ENCODE data around the gene NPR1.
A peak's percentile ranks its signal among the peaks of the same experiment; 100 is the strongest.
"Not testable (repeated sequence)": the region's sequence is repeated elsewhere in the genome, so short reads cannot be mapped to it uniquely, and the experiment has no call there.

Gene NPR1

DNA sequence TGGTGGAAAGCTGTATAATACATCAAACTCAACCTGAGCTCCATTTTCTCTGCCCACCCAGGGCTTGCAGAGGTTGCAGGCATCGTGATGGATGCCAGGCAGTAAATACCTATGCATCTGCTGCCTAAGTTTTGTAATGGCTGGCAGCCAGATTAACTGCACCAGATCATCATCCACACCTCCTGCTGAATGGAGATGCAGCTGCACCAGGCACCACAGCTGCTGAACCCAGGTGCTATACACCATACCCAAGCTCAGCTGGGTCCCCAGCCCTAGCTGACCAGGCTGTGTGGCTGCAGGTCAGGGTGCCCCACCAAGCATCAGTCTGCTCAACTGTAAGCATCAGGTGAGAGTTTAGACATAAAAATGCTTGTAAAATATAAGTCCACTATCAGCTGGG, 26.7 kb upstream of the NPR1 start:
- Histone ChIP-seq H3K27ac (ENCODE audit: low read depth, low read length) (no peak overlapping the region), H3K4me1 (ENCODE audit: control insufficient read depth, insufficient read depth, low read length) (no peaks in the 10 kb centered on the region), H3K27me3 (ENCODE audit: control insufficient read depth, insufficient read depth, low read length) (no peaks in the 10 kb centered on the region), H3K36me3 (ENCODE audit: control insufficient read depth, insufficient read depth, low read length) (no peaks in the 10 kb centered on the region), H3K9ac (ENCODE audit: low read depth, low read length) (no peak overlapping the region), H3K9me3 (ENCODE audit: control insufficient read depth, insufficient read depth, low read length) (no peaks in the 10 kb centered on the region), H3K4me3 (ENCODE audit: low read depth, low read length) (no peak overlapping the region)

DNA sequence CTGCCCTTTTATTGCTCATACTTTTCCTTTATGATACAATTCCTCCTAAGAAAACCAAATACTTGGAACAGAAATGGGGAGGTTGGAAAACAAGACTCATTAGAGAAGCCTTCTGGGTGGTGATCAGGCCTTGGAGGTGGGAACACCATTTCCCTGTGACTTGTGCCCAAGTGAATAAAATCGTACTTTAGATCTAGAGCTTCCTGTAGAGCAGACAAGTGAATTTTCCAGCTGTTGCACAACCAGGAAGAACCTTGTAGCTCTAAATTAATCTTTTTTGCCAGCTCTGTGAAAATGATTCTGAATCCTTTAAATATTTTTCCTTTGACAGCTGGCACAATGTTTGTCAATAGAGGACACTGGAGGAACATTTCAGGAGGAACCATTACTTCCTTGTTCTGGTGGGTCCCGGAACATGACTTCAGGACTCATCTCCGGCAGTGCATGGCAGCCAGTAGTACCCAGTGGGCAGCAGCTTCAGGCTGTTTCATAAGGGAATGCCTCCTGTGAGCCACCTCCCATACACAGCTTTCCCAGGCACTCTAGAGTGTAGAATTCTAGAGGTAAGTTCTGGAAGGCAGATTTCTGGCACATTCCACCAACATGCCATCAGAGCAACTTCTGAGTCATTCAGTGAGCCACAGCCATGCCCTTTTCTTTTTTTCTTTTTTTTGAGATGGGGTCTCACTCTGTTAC, 25.5 kb upstream of the NPR1 start:
- no peaks in the 10 kb centered on the region for H3K4me1 ChIP-seq (ENCODE audit: control insufficient read depth, insufficient read depth, low read length)

DNA sequence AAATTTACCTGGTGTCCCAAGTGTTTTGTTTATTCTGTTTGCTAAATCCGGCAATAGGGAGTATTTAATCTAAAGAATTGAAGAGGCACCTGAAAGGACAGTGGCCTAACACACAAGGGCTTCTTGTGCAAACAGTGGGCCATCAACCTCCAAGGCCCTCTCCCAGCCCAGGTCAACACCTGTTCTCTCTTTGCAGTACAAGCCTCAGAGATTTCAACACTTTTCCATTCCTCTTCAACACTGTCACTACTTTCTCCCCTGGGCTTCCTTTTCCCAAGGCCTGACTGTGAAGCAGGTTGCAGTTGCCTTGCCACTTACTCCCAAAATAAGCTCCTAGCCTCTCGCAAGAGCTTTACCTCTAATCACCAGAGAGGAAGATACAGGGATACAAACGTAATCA, 23.2 kb upstream of the NPR1 start:
- Histone ChIP-seq H3K4me1 (ENCODE audit: control insufficient read depth, insufficient read depth, low read length) (peaks cover 5% of the 10 kb centered on the region), H3K9me3 (ENCODE audit: control insufficient read depth, insufficient read depth, low read length) (no peaks in the 10 kb centered on the region), H3K27ac (ENCODE audit: low read depth, low read length) (no peak overlapping the region), H3K27me3 (ENCODE audit: control insufficient read depth, insufficient read depth, low read length) (no peaks in the 10 kb centered on the region), H3K4me3 (ENCODE audit: low read depth, low read length) (no peak overlapping the region), H3K36me3 (ENCODE audit: control insufficient read depth, insufficient read depth, low read length) (peaks cover 4% of the 10 kb centered on the region; the same call in 1 of the 2 replicates), H3K9ac (ENCODE audit: low read depth, low read length) (no peak overlapping the region)

More for the DNA sequence above, 25.5 kb upstream of the NPR1 start:
- Histone ChIP-seq H3K9me3 (ENCODE audit: control insufficient read depth, insufficient read depth, low read length) (no peaks in the 10 kb centered on the region), H3K36me3 (ENCODE audit: control insufficient read depth, insufficient read depth, low read length) (no peaks in the 10 kb centered on the region), H3K4me3 (ENCODE audit: low read depth, low read length) (no peak overlapping the region), H3K9ac (ENCODE audit: low read depth, low read length) (no peak overlapping the region), H3K27me3 (ENCODE audit: control insufficient read depth, insufficient read depth, low read length) (no peaks in the 10 kb centered on the region), H3K27ac (ENCODE audit: low read depth, low read length) (no peak overlapping the region)

DNA sequence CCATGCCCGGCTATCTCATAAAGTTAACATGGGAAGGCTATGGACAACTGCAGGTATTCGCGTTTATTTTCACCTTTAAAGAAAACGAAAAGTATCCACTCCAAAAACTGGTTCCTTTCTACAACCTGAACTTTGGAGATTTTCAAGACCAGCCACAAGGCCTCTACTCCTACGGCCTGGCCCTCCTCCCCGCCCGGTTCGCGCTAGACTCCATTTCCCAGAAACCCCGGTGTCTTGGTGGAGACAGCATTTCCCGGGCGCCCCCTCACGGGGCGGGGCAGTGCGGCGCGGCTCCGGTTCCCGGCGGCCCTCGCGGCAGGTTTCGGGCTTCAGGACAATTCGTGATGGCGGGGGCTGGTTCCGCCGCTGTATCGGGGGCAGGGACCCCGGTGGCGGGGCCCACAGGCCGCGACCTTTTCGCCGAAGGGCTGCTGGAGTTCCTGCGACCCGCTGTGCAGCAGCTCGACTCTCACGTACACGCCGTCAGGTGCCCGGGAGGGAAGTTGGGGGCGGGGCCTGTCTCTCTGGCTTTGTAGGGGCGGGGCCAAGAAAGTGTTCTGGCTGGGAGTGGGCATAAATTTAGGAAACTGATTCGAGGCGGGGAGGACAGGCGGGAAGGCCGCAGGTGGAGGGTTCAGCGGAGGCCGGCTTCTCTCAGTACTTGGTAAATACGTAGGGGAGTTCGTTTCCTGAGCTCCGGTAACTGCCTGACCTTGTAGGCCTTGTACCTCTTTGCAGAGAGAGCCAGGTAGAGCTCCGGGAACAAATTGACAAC, 19.9 kb upstream of the NPR1 start, which contains the start of gene SNAPIN:
TSS of gene SNAPIN (plus strand) at position 304 of the 775 bp plus-strand sequence. CDS start at position 345, 41 bp downstream.
- Histone ChIP-seq H3K27me3 (ENCODE audit: control insufficient read depth, insufficient read depth, low read length) (no peaks in the 10 kb centered on the region), H3K4me3 (ENCODE audit: low read depth, low read length) (peak within 1 kb of the TSS; percentile 100), H3K9me3 (ENCODE audit: control insufficient read depth, insufficient read depth, low read length) (no peaks in the 10 kb centered on the region), H3K27ac (ENCODE audit: low read depth, low read length) (peak within 1 kb of the TSS; percentile 95), H3K4me1 (ENCODE audit: control insufficient read depth, insufficient read depth, low read length) (peaks cover 5% of the 10 kb centered on the region), H3K36me3 (ENCODE audit: control insufficient read depth, insufficient read depth, low read length) (peaks cover 35% of the 10 kb centered on the region), H3K9ac (ENCODE audit: low read depth, low read length) (peak within 1 kb of the TSS; percentile 91)

DNA sequence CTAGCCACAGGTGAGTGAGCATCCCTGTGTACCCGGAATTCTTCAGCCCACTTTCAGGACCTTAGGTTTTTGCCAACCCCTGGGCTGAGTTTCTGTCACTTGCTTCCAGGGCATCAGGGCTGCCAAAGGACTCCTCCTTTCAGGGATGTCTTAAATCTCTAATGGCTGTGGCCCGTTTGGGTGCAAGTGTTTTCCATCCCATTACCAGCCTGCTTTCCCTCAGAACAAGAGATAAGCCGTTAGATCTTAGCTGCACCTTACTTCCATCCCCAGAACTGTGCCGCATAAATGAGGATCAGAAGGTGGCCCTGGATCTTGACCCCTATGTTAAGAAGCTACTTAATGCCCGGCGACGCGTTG, 19.3 kb upstream of the NPR1 start:
- H3K9ac ChIP-seq (ENCODE audit: low read depth, low read length), result peak overlapping the region; percentile 91; the same call in 1 of the 2 replicates
- no peaks in the 10 kb centered on the region for H3K27me3 ChIP-seq (ENCODE audit: control insufficient read depth, insufficient read depth, low read length)
- peaks cover 5% of the 10 kb centered on the region for H3K4me1 ChIP-seq (ENCODE audit: control insufficient read depth, insufficient read depth, low read length)
- H3K4me3 ChIP-seq (ENCODE audit: low read depth, low read length), result peak overlapping the region; percentile 100
- no peaks in the 10 kb centered on the region for H3K9me3 ChIP-seq (ENCODE audit: control insufficient read depth, insufficient read depth, low read length)
- peak overlapping the region; percentile 95 for H3K27ac ChIP-seq (ENCODE audit: low read depth, low read length)
- H3K36me3 ChIP-seq (ENCODE audit: control insufficient read depth, insufficient read depth, low read length), result peaks cover 40% of the 10 kb centered on the region

DNA sequence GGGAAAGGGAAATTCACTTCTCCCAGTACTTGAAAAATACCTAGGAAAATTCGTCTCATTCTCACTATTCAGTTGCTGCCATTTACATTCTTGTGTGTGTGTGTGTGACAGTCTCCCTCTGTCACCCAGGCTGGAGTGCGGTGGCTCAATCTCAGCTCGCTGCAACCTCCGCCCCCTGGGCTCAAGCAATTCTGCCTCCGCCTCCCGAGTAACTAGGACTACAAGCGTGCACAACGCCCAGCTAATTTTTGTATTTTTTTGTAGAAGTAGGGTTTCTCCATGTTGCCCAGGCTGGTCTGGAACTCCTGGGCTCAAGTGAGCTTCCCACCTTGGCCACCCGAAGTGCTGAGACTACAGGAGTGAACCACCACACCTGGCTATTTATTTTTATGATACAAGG, 18.8 kb upstream of the NPR1 start:
- H3K4me1 ChIP-seq (ENCODE audit: control insufficient read depth, insufficient read depth, low read length), result peaks cover 5% of the 10 kb centered on the region
- H3K27ac ChIP-seq (ENCODE audit: low read depth, low read length), result no peak overlapping the region
- peaks cover 45% of the 10 kb centered on the region for H3K36me3 ChIP-seq (ENCODE audit: control insufficient read depth, insufficient read depth, low read length)
- H3K9me3 ChIP-seq (ENCODE audit: control insufficient read depth, insufficient read depth, low read length), result no peaks in the 10 kb centered on the region
- H3K9ac ChIP-seq (ENCODE audit: low read depth, low read length), result no peak overlapping the region
- H3K27me3 ChIP-seq (ENCODE audit: control insufficient read depth, insufficient read depth, low read length), result no peaks in the 10 kb centered on the region
- peak overlapping the region; percentile 100 for H3K4me3 ChIP-seq (ENCODE audit: low read depth, low read length)

DNA sequence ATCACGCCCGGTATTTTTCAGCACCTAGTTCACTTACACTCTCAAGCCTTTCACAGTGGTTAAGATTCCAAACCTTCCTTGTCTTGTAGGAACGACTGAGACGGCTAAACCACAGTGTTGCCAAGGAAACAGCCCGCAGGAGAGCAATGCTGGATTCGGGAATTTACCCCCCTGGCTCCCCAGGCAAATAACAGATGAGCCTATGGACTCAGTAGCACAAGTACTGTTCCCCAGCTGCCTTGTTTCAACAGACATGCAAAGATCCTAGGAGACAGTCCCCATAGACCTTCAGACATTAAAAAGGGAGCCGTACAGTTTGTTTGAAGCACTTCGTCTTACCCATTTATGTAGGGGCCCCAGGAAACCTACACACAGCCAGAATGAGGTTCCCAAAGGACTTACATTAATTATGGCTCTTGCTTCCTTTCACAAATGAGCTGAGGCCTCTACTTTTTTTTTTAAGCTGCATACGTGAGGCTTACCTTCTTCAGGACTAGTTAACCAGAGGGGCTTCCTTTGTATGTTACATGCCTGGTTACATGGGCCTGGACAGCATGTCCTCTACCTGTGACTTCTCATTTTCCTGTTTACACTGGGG, 17.3 kb upstream of the NPR1 start:
- peaks cover 61% of the 10 kb centered on the region for H3K36me3 ChIP-seq (ENCODE audit: control insufficient read depth, insufficient read depth, low read length)
- no peaks in the 10 kb centered on the region for H3K27me3 ChIP-seq (ENCODE audit: control insufficient read depth, insufficient read depth, low read length)
- H3K27ac ChIP-seq (ENCODE audit: low read depth, low read length), result no peak overlapping the region
- H3K4me3 ChIP-seq (ENCODE audit: low read depth, low read length), result no peak overlapping the region
- H3K9me3 ChIP-seq (ENCODE audit: control insufficient read depth, insufficient read depth, low read length), result no peaks in the 10 kb centered on the region
- no peak overlapping the region for H3K9ac ChIP-seq (ENCODE audit: low read depth, low read length)
- H3K4me1 ChIP-seq (ENCODE audit: control insufficient read depth, insufficient read depth, low read length), result peaks cover 5% of the 10 kb centered on the region

DNA sequence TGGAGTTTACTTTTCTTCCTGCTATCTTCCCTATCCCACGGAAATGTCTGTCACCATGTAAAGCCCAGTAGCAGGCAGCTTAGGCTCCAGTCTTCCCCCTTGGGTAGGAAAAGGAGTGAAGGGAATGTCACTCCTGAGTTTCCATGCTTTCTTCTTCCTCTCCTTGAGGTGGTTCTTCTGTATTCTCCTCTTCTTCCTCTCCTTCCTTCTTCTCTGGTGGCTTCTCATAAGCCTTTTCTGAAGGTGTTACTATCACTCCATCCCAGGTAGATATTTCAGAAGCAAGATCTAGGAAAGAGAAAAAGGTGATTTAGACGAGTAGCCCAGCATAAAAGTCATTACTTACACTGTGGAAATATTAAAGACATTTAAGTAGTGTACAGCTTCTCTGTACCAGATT, 16.2 kb upstream of the NPR1 start:
- Histone ChIP-seq H3K9me3 (ENCODE audit: control insufficient read depth, insufficient read depth, low read length) (no peaks in the 10 kb centered on the region), H3K9ac (ENCODE audit: low read depth, low read length) (no peak overlapping the region), H3K27ac (ENCODE audit: low read depth, low read length) (no peak overlapping the region), H3K4me1 (ENCODE audit: control insufficient read depth, insufficient read depth, low read length) (peaks cover 5% of the 10 kb centered on the region), H3K36me3 (ENCODE audit: control insufficient read depth, insufficient read depth, low read length) (peaks cover 72% of the 10 kb centered on the region), H3K27me3 (ENCODE audit: control insufficient read depth, insufficient read depth, low read length) (no peaks in the 10 kb centered on the region), H3K4me3 (ENCODE audit: low read depth, low read length) (no peak overlapping the region)

DNA sequence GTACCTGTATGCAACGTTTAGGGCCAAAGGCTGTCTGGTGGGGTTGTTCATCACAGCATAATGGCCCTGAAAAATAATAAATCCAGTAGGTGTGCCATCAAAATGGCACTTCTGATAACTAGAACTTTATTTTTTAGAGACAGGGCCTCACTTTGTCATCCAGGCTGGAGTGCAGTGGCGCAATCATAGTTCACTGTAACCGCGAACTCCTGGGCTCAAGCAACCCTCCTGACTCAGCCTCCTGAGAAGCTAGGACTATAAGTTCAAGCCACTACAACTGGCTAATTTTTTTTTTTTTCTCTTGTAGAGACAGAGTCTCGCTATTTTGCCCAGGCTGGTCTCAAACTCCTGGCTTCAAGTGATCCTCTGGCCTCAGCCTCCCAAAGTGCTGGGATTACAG, 15.3 kb upstream of the NPR1 start:
- no peak overlapping the region for H3K9ac ChIP-seq (ENCODE audit: low read depth, low read length)
- peaks cover 5% of the 10 kb centered on the region for H3K4me1 ChIP-seq (ENCODE audit: control insufficient read depth, insufficient read depth, low read length)
- H3K36me3 ChIP-seq (ENCODE audit: control insufficient read depth, insufficient read depth, low read length), result peaks cover 81% of the 10 kb centered on the region
- H3K9me3 ChIP-seq (ENCODE audit: control insufficient read depth, insufficient read depth, low read length), result no peaks in the 10 kb centered on the region
- no peak overlapping the region for H3K4me3 ChIP-seq (ENCODE audit: low read depth, low read length)
- no peaks in the 10 kb centered on the region for H3K27me3 ChIP-seq (ENCODE audit: control insufficient read depth, insufficient read depth, low read length)
- H3K27ac ChIP-seq (ENCODE audit: low read depth, low read length), result no peak overlapping the region

DNA sequence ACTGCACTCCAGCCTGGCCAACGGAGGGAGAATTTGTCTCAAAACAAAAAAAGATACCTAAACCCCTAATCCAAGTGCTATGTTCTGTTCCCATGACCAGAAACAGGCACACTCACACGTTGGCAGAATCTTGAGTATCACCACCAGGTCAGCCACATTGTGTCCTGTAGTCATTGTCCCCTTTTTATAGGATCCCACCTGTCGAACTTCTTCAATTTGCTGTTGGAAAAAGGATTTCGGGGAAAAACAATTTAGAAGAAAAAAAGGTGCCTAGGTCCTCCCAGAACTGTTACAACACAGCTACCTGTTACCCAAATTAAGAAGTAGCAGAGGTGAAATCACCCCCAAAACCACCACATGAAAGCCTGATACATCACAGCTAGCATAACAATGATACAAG, 11.0 kb upstream of the NPR1 start:
- Histone ChIP-seq H3K27ac (ENCODE audit: low read depth, low read length) (no peak overlapping the region), H3K9me3 (ENCODE audit: control insufficient read depth, insufficient read depth, low read length) (no peaks in the 10 kb centered on the region), H3K27me3 (ENCODE audit: control insufficient read depth, insufficient read depth, low read length) (no peaks in the 10 kb centered on the region), H3K4me3 (ENCODE audit: low read depth, low read length) (no peak overlapping the region), H3K4me1 (ENCODE audit: control insufficient read depth, insufficient read depth, low read length) (peaks cover 4% of the 10 kb centered on the region; the same call in 1 of the 2 replicates), H3K9ac (ENCODE audit: low read depth, low read length) (no peak overlapping the region), H3K36me3 (ENCODE audit: control insufficient read depth, insufficient read depth, low read length) (peaks cover 76% of the 10 kb centered on the region)

DNA sequence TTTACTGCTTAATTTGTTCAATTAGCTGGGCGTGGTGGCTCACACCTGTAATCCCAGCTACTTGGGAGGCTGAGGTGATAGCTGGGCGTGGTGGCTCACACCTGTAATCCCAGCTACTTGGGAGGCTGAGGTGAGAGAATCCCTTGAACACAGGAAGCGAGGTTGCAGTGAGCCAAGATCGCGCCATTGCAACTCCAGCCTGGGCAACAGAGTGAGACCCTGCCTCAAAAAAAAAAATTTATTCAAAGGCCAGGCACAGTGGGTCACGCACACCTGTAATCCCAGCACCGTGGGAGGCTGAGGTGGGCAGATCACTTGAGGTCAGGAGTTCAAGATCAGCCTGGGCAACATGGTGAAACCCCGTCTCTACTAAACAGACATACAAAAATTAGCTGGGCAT, 9.8 kb upstream of the NPR1 start:
- not testable (repeated sequence) for H3K4me3 ChIP-seq (ENCODE audit: low read depth, low read length); H3K27me3 ChIP-seq (ENCODE audit: control insufficient read depth, insufficient read depth, low read length); H3K4me1 ChIP-seq (ENCODE audit: control insufficient read depth, insufficient read depth, low read length); H3K9ac ChIP-seq (ENCODE audit: low read depth, low read length); H3K27ac ChIP-seq (ENCODE audit: low read depth, low read length); H3K9me3 ChIP-seq (ENCODE audit: control insufficient read depth, insufficient read depth, low read length)
- H3K36me3 ChIP-seq (ENCODE audit: control insufficient read depth, insufficient read depth, low read length), result peaks cover 64% of the 10 kb centered on the region

Measured in HUES48 (cell line).